Measurements from ENCODE around the gene EML1.

The EML1 gene

DNA sequence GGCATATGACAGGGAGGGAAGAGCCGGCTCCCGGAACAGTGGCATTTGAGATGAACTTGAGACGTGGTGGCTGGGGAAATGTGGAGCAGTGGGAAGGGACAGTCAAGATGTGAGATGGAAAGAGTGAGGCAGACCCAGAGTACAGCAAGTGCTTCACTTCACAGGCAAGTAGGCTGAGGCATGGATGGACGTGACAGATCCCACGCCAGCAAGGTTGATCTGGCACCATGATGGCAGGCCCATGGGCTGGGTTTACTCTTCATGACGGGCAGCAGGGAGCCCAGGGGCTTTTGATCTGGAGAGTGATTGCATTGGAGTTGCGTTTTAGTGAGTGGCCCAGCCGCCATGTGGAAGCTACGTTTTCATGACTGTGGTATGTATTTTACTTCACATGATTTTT is 17.9 kb upstream of the EML1 start:
- TF ChIP-seq, protein P1, sequence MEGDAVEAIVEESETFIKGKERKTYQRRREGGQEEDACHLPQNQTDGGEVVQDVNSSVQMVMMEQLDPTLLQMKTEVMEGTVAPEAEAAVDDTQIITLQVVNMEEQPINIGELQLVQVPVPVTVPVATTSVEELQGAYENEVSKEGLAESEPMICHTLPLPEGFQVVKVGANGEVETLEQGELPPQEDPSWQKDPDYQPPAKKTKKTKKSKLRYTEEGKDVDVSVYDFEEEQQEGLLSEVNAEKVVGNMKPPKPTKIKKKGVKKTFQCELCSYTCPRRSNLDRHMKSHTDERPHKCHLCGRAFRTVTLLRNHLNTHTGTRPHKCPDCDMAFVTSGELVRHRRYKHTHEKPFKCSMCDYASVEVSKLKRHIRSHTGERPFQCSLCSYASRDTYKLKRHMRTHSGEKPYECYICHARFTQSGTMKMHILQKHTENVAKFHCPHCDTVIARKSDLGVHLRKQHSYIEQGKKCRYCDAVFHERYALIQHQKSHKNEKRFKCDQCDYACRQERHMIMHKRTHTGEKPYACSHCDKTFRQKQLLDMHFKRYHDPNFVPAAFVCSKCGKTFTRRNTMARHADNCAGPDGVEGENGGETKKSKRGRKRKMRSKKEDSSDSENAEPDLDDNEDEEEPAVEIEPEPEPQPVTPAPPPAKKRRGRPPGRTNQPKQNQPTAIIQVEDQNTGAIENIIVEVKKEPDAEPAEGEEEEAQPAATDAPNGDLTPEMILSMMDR (IDR thresholded peaks at IDR 0.05; ENCODE audit: low read depth, low read length), result no peak
- no peak overlapping the region for H3K4me3 ChIP-seq (ENCODE audit: low read depth, low read length)

DNA sequence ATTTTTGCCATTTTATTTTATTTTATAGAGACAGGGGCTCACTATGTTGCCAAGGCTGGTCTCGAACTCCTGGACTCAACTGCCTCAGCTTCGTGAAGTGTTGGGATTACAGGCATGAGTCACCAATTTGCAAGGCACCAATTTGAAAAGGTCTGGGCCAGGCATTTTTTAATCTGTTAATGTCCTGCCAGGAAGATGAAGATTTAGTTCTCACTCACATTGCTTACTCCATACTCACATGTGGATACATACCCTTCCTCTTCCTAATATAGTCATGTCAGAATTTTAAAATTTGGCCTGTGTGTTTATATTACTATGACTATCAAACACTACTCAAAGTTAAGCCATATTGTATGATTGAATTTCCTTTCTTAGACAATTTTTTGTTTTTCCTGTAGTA is 15.3 kb upstream of the EML1 start:
- H3K4me3 ChIP-seq (ENCODE audit: low read depth, low read length), result no peak overlapping the region
- TF ChIP-seq, protein P1 (IDR thresholded peaks at IDR 0.05; ENCODE audit: low read depth, low read length), result no peak

DNA sequence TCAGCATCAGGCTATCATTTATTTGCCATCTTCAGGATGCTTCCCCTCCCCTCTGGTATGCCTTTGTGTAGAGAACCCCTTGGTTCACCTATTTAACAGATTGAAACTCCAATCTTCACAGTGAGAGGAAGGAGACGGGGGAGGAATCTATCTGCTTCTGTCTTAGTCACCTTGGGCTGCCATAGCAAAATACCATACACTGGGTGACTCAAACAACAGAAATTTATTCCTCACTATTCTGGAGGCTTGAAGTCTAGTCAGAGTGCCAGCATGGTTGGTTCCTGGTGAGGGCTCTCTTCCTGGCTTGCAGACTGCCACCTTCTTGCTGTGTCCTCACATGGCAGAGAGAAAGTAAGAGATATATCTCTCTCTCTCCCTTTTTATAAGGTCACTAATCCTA is 13.5 kb upstream of the EML1 start:
- TF ChIP-seq, protein P1 (IDR thresholded peaks at IDR 0.05; ENCODE audit: low read depth, low read length), result no peak
- H3K4me3 ChIP-seq (ENCODE audit: low read depth, low read length), result no peak overlapping the region

DNA sequence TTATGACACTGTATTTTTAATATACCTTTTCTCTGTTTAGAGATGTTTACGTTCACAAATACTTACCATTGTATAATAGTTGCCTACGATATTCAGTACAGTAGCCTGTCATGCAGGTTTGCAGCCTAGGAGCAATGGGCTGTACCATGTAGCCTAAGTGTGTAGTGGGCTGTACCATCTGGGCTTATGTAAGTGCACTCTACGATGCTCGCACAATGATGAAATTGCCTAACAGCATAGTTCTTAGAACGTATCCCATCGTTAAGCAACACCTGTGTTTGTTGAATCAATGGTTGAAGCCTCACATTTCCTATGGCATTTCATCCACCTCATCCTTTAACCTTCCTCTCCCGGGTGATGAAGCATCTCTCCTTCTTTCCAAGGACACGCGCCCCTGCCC is 12.5 kb upstream of the EML1 start:
- no peak overlapping the region for H3K4me3 ChIP-seq (ENCODE audit: low read depth, low read length)

DNA sequence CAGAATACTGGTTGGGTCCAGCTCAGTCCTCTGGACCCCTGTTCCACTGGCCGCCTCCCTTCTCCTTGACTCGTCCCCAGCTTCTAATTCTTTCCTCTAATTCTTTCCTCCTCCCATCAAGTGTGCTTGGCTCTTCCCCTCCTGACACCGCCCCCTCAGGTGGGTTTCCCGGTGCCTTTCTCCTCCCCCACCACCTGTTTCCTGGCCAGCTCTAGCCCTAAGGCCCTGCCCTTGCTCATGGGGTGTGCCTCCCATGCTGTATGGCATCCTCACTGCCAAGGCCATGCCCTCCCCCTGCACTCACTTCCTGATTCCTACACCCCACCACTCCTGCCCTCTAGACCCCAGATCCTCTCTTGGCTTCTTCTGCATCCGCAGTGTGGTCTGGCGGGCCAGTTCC is 12.1 kb upstream of the EML1 start:
- TF ChIP-seq, protein P1 (IDR thresholded peaks at IDR 0.05; ENCODE audit: low read depth, low read length), result no peak
- H3K4me3 ChIP-seq (ENCODE audit: low read depth, low read length), result no peak overlapping the region

More for the DNA sequence above, 12.5 kb upstream of the EML1 start:
- TF ChIP-seq, protein P1 (IDR thresholded peaks at IDR 0.05; ENCODE audit: low read depth, low read length), result no peak

DNA sequence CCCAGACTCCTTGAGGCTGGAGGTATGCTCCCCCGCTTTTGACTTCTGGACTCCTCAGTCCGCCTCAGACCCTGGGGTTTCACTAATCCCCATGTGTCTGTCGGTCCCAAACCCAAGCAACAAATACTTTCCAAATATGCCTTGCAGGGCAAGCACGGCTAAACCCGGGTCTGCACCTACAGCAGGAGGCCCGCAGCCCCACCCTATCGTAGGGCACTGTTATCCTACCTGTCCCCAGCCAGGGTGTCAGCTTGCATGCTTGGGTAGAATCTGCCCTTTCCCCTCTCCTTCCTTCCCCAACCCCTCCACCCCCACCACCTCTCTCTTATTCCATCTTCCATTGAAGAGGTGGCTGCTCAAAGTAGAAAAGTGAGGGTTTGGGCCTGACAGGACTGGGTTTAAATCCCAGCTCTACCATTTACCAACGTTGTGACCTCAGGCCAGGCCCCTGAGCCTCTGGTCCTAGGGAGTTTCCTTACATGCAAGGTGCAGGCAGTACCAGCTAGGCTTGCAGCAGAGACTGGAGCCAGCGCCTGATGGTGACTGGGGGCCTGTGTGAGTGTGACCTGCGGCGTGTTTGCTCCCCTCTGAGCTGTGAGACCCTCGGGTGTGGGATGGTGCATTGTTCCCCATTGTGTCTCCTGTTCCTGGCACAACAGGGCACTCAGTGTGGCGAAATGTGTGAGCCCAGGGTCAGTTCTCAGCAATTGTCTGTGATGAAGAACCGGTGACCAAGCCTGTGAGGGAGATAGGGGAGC is 11.2 kb upstream of the EML1 start:
- TF ChIP-seq, protein P1 (IDR thresholded peaks at IDR 0.05; ENCODE audit: low read depth, low read length), result no peak
- no peak overlapping the region for H3K4me3 ChIP-seq (ENCODE audit: low read depth, low read length)

DNA sequence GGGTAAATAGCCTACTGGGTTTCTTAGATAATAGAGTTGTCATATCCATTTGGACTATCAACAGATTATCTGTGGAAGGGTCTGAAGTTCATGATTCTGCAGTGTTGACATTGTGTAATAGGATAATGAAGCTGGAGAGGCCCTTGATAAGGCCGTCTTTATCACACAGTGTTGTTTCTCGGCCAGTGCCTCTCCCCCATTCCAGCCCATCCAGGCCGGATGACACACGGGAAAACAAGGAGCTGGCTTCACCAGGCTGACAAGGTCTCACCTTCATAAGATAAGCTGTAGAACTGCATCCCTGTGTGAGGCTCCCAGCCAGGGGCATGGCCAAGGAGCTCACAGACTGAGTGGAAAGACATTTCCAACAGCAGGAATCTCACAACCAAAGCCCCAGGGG is 8.7 kb upstream of the EML1 start:
- H3K4me3 ChIP-seq (ENCODE audit: low read depth, low read length), result no peak overlapping the region
- TF ChIP-seq, protein P1 (IDR thresholded peaks at IDR 0.05; ENCODE audit: low read depth, low read length), result no peak

All from WI38 (cell line).